Vagina (tissue), 1 donor: ENCODE data around the gene MPG. TPM values are rescaled to one million over a fixed set of nuclear protein-coding genes. Genes with fewer than 3 reads are reported as not detected.

ENCODE experiments used
- small RNA-seq: library from RNA; depleted of rRNA; stranded (forward); fragments of <200 nt; gene quantifications from one replicate; pipeline ENCODE3, GENCODE V24; 2016
- total RNA-seq: library from RNA; depleted of rRNA; stranded (reverse); fragments of >200 nt; gene quantifications from one replicate; pipeline ENCODE4 v1.2.3, GENCODE V29; 2016

Gene MPG
- total RNA-seq, 1 donor from 2014 or later, result 124 TPM

Small RNA genes lying within 50 kb of the gene (small RNA-seq; reads per million reads assigned to genes)
- gene Z69720.2, result not detected

Other genes with a start within 250 kb of the MPG start
- 12.8 TPM for gene POLR3K, start 24.6 kb upstream of the MPG start, total RNA-seq
- 15.0 TPM for gene SNRNP25, start 24.4 kb upstream of the MPG start, total RNA-seq
- 86.9 TPM for gene RHBDF1, start 5.6 kb upstream of the MPG start, total RNA-seq
- 29.2 TPM for gene NPRL3, start 60.4 kb downstream of the MPG start, total RNA-seq
- not detected for gene HBZ, start 74.4 kb downstream of the MPG start, total RNA-seq
- not detected for gene HBM, start 87.8 kb downstream of the MPG start, total RNA-seq
- 697 TPM for gene HBA2, start 94.7 kb downstream of the MPG start, total RNA-seq
- gene HBA1, start 98.5 kb downstream of the MPG start, total RNA-seq, result 523 TPM
- not detected for gene HBQ1, start 102.2 kb downstream of the MPG start, total RNA-seq
- gene LUC7L, start 151.2 kb downstream of the MPG start, total RNA-seq, result 79.3 TPM
- gene FAM234A, start 156.6 kb downstream of the MPG start, total RNA-seq, result 23.3 TPM
- 5.4 TPM for gene RGS11, start 197.7 kb downstream of the MPG start, total RNA-seq
- not detected for gene ARHGDIG, start 202.4 kb downstream of the MPG start, total RNA-seq
- not detected for gene PDIA2, start 204.9 kb downstream of the MPG start, total RNA-seq